Kidney capillary endothelial cell (primary cell): Measurements from ENCODE around the gene DDX53.

ENCODE experiments used
- DNase-seq: peaks from one replicate; pipeline ENCODE4 v3.0.0-alpha.2; 2018; ENCODE audit warnings: low spot score

Gene DDX53

DNA sequence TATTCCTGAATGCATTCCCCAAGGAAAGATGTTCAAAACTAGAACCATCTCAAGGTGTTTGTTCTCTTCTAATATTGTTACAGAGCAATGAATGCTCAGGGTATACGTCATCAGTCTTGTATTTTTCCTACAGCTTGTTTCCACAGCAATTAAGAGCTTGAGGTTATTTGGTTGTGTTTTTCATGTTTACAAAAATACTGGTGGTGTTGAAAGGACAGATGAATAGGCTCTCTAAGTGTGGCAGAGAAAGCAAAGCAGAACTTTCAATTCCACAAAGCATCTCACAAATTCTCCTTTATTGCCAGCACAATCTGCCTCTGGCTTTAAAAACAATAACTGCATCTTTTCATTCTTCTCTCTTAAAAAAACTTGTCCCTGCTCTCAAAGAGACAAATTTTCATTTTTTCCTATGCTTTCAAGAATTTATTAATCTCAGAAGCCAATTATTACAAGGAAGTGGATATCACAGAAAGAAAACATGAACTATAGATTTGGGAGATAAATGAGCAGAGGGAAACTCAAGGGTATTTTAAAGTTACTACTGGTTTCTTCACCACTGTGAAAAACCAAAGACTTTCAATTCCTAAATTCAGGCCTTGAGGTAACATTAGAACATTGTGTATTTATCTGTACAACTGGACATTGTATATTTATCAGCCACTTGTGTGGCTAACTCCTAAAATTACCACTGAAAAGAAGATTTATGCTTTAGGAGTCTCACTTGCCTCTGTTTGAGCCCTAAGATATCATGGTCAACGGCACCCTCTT lies 49.2 kb downstream of the DDX53 start:
- no peak for DNase-seq

DNA sequence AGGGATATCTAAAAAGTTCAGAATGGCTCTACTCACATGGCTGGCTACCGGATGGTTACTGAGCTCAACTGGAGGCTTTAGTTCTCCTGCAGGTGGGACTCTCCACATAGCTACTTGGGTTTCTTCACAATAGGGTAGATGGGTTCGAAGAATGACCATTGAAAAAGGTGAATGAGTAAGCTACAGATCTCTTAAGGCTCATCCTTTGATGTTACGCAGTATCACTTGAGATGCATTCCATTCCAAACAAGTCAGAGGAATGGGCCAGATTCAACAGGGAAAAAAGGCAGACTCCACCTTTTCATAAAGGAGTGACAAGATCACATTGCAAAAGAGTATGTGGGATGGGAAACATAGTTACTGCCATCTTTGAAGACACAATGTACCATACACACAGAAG lies 52.6 kb downstream of the DDX53 start:
- DNase-seq, result no peak
